ENCODE measurements around the gene SPEM3. TPM values are rescaled to one million over a fixed set of nuclear protein-coding genes. Genes with fewer than 3 reads are reported as not detected.

Gene SPEM3
- total and polyA plus RNA-seq, 2 donors (not counting 3 experiments of a cell fraction or from before 2014, with no cell fraction given) = not detected

GRCh38 chr17:7403977-7404736, 24.5 kb upstream of the SPEM3 start, which contains the start of gene TMEM256:
Gene TMEM256, minus strand, starts transcription at chr17:7404097. Its CDS starts 13 bp downstream, at chr17:7404084.
- Histone ChIP-seq H3K9me1 (replicated peaks; ENCODE audit: control insufficient read depth, extremely low read depth, insufficient read depth, low read length) (no peaks in the 10 kb centered on the region), H2AFZ (ENCODE audit: low read depth, low read length) (peak within 1 kb of the TSS; percentile 78), H3K36me3 (ENCODE audit: control insufficient read depth in 2 of 2, extremely low read depth in 1 of 2, insufficient read depth in 2 of 2, low read length in 2 of 2) (peaks cover 0 to 6% of the 10 kb centered on the region in 2 experiments), H3K27ac (ENCODE audit: insufficient read depth, low read depth, low read length) (peak within 1 kb of the TSS; percentile 21), H3K9ac (replicated peaks; ENCODE audit: extremely low read depth, insufficient read depth, low read length) (peak within 1 kb of the TSS; percentile 41), H3K4me2 (ENCODE audit: insufficient read depth, low read length) (peak within 1 kb of the TSS; percentile 50), H3K27me3 (ENCODE audit: control insufficient read depth in 2 of 2, insufficient read depth in 2 of 2, low read length in 2 of 2) (no peaks in the 10 kb centered on the region), H3K79me2 (ENCODE audit: control insufficient read depth, insufficient read depth, low read length) (peaks cover 4% of the 10 kb centered on the region), H3K4me3 (replicated peaks in 1 of 3; ENCODE audit: insufficient read depth in 1 of 3, low read depth in 1 of 3, low read length in 3 of 3) (peak within 1 kb of the TSS; percentile 43 to 61 (median 52)), H3K9me3 (replicated peaks; ENCODE audit: control insufficient read depth, insufficient read depth, low read length) (no peaks in the 10 kb centered on the region), H4K20me1 (replicated peaks; ENCODE audit: control insufficient read depth, extremely low read depth, insufficient read depth, low read length) (no peaks in the 10 kb centered on the region), H3K4me1 (ENCODE audit: control insufficient read depth, extremely low read depth, insufficient read depth, low read length) (peaks cover 12% of the 10 kb centered on the region)
- peak; percentile 99 for DNase-seq (ENCODE audit: low read depth, low spot score)
- FAIRE-seq = peak; percentile 100
- ChIA-PET CTCF (interaction anchor here (0.6 to 2.9 kb wide), 21 partner anchors 10 to 324 kb away, joined by 3 to 40 read pairs (median 4); partner anchors contain the start of genes CHRNB1, PLSCR3, TMEM102 and TMEM95), POLR2A (interaction anchor here (0.6 to 1.6 kb wide), 17 partner anchors 10 to 339 kb away, joined by 3 to 14 read pairs (median 5); partner anchors contain the start of genes MPDU1, PLSCR3, POLR2A and TMEM102)
- TF ChIP-seq POLR2A (IDR thresholded peaks at IDR 0.05; ENCODE audit: low read depth, low read length) = peak; percentile 93
- no peak for TF ChIP-seq GATA2 (IDR thresholded peaks at IDR 0.05; ENCODE audit: insufficient read depth, insufficient read length, low read depth, low read length)
- TF ChIP-seq MYC (IDR thresholded peaks at IDR 0.05; ENCODE audit: low read depth, low read length) = no peak
- no peak for TF ChIP-seq EZH2 (IDR thresholded peaks at IDR 0.05; ENCODE audit: borderline replicate concordance, low read depth, low read length, severe bottlenecking)
- TF ChIP-seq JUN (IDR thresholded peaks at IDR 0.05; ENCODE audit: borderline replicate concordance, insufficient read depth, insufficient read length, low read depth) = no peak
- no peak for TF ChIP-seq FOS (IDR thresholded peaks at IDR 0.05; ENCODE audit: borderline replicate concordance, insufficient read depth, low read length)
- TF ChIP-seq, protein P1, sequence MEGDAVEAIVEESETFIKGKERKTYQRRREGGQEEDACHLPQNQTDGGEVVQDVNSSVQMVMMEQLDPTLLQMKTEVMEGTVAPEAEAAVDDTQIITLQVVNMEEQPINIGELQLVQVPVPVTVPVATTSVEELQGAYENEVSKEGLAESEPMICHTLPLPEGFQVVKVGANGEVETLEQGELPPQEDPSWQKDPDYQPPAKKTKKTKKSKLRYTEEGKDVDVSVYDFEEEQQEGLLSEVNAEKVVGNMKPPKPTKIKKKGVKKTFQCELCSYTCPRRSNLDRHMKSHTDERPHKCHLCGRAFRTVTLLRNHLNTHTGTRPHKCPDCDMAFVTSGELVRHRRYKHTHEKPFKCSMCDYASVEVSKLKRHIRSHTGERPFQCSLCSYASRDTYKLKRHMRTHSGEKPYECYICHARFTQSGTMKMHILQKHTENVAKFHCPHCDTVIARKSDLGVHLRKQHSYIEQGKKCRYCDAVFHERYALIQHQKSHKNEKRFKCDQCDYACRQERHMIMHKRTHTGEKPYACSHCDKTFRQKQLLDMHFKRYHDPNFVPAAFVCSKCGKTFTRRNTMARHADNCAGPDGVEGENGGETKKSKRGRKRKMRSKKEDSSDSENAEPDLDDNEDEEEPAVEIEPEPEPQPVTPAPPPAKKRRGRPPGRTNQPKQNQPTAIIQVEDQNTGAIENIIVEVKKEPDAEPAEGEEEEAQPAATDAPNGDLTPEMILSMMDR (IDR thresholded peaks at IDR 0.05; ENCODE audit: extremely low read depth in 1 of 2, insufficient read depth in 1 of 2, low read depth in 1 of 2, low read length in 2 of 2) = peak in 1 of 2 donors; percentile 2
- no peak for TF ChIP-seq MAX (IDR thresholded peaks at IDR 0.05; ENCODE audit: insufficient read depth, insufficient read length)
- peak; percentile 96 for TF ChIP-seq POLR2AphosphoS5 (IDR thresholded peaks at IDR 0.05; ENCODE audit: insufficient read depth, low read depth, low read length)
- dilution Hi-C loops (cut with MboI; ENCODE audit: extremely low pct_ligation_motif_present, low sequenced_read_pairs) = no loop called here
- no TSS peak for BruUV-seq (replicated peaks)
- intact Hi-C loops (cut with micrococcal nuclease) = loop anchor here (1.0 to 2.0 kb wide), 5 partner anchors 10 to 283 kb away; partner anchors contain the start of genes PLSCR3, POLR2A, SENP3 and TMEM102

All from endothelial cell of umbilical vein (primary cell).